Epithelial cell of prostate (primary cell): Measurements from ENCODE around the gene AFG1L.
"Not testable (repeated sequence)": the region's sequence is repeated elsewhere in the genome, so short reads cannot be mapped to it uniquely, and the experiment has no call there.

Experiments
- DNase-seq: peaks from one replicate; pipeline ENCODE4 v3.0.0-alpha.2; 2011; ENCODE audit warnings: low read depth, low spot score
- H3K27ac ChIP-seq: fragments of 450-650 bp; 2 replicates; pipeline ENCODE4 v1.5.1; 2017; ENCODE audit warnings: mild to moderate bottlenecking

AFG1L gene

GRCh38 chr6:108343894-108344293, 49.0 kb downstream of the AFG1L start:
- H3K27ac ChIP-seq, result no peak overlapping the region

GRCh38 chr6:108348655-108349349, 53.9 kb downstream of the AFG1L start:
- DNase-seq, result no peak
- H3K27ac ChIP-seq, result no peak overlapping the region

More at GRCh38 chr6:108343894-108344293, 49.0 kb downstream of the AFG1L start:
- DNase-seq, result no peak

GRCh38 chr6:108350528-108350927, 55.7 kb downstream of the AFG1L start:
- no peak overlapping the region for H3K27ac ChIP-seq
- DNase-seq, result no peak

GRCh38 chr6:108353853-108354252, 59.0 kb downstream of the AFG1L start:
- DNase-seq, result no peak

GRCh38 chr6:108355120-108355519, 60.3 kb downstream of the AFG1L start:
- no peak for DNase-seq
- no peak overlapping the region for H3K27ac ChIP-seq

More at GRCh38 chr6:108353853-108354252, 59.0 kb downstream of the AFG1L start:
- H3K27ac ChIP-seq, result no peak overlapping the region

GRCh38 chr6:108355890-108356289, 61.0 kb downstream of the AFG1L start:
- DNase-seq, result no peak
- H3K27ac ChIP-seq, result no peak overlapping the region

GRCh38 chr6:108359901-108360882, 65.3 kb downstream of the AFG1L start:
- no peak for DNase-seq
- H3K27ac ChIP-seq, result no peak overlapping the region

GRCh38 chr6:108360919-108361311, 66.1 kb downstream of the AFG1L start:
- H3K27ac ChIP-seq, result no peak overlapping the region
- DNase-seq, result no peak

- no peak for DNase-seq
Observed at GRCh38 chr6:108361312-108361932, 66.6 kb downstream of the AFG1L start.

GRCh38 chr6:108362455-108362854, 67.6 kb downstream of the AFG1L start:
- H3K27ac ChIP-seq, result no peak overlapping the region
- DNase-seq, result no peak

More at GRCh38 chr6:108361312-108361932, 66.6 kb downstream of the AFG1L start:
- no peak overlapping the region for H3K27ac ChIP-seq

GRCh38 chr6:108363113-108363512, 68.3 kb downstream of the AFG1L start:
- DNase-seq, result no peak
- no peak overlapping the region for H3K27ac ChIP-seq

- no peak for DNase-seq
- no peak overlapping the region for H3K27ac ChIP-seq
Observed at GRCh38 chr6:108363889-108364313, 69.0 kb downstream of the AFG1L start.

GRCh38 chr6:108364470-108364869, 69.6 kb downstream of the AFG1L start:
- DNase-seq, result no peak
- H3K27ac ChIP-seq, result no peak overlapping the region

- no peak overlapping the region for H3K27ac ChIP-seq
- no peak for DNase-seq
Observed at GRCh38 chr6:108365478-108365877, 70.6 kb downstream of the AFG1L start.

- no peak overlapping the region for H3K27ac ChIP-seq
- no peak for DNase-seq
Observed at GRCh38 chr6:108366236-108366635, 71.4 kb downstream of the AFG1L start.

GRCh38 chr6:108368431-108369030, 73.7 kb downstream of the AFG1L start:
- no peak overlapping the region for H3K27ac ChIP-seq
- DNase-seq, result no peak

- no peak overlapping the region for H3K27ac ChIP-seq
- DNase-seq, result no peak
Observed at GRCh38 chr6:108380876-108381275, 86.0 kb downstream of the AFG1L start.

GRCh38 chr6:108383981-108384380, 89.1 kb downstream of the AFG1L start:
- H3K27ac ChIP-seq, result no peak overlapping the region
- DNase-seq, result no peak

GRCh38 chr6:108389190-108389589, 94.3 kb downstream of the AFG1L start:
- not testable (repeated sequence) for H3K27ac ChIP-seq, DNase-seq

- no peak for DNase-seq
- no peak overlapping the region for H3K27ac ChIP-seq
Observed at GRCh38 chr6:108395297-108395696, 100.4 kb downstream of the AFG1L start.
